ENCODE measurements around the gene HAL.

The HAL gene, protein sequence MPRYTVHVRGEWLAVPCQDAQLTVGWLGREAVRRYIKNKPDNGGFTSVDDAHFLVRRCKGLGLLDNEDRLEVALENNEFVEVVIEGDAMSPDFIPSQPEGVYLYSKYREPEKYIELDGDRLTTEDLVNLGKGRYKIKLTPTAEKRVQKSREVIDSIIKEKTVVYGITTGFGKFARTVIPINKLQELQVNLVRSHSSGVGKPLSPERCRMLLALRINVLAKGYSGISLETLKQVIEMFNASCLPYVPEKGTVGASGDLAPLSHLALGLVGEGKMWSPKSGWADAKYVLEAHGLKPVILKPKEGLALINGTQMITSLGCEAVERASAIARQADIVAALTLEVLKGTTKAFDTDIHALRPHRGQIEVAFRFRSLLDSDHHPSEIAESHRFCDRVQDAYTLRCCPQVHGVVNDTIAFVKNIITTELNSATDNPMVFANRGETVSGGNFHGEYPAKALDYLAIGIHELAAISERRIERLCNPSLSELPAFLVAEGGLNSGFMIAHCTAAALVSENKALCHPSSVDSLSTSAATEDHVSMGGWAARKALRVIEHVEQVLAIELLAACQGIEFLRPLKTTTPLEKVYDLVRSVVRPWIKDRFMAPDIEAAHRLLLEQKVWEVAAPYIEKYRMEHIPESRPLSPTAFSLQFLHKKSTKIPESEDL

DNA sequence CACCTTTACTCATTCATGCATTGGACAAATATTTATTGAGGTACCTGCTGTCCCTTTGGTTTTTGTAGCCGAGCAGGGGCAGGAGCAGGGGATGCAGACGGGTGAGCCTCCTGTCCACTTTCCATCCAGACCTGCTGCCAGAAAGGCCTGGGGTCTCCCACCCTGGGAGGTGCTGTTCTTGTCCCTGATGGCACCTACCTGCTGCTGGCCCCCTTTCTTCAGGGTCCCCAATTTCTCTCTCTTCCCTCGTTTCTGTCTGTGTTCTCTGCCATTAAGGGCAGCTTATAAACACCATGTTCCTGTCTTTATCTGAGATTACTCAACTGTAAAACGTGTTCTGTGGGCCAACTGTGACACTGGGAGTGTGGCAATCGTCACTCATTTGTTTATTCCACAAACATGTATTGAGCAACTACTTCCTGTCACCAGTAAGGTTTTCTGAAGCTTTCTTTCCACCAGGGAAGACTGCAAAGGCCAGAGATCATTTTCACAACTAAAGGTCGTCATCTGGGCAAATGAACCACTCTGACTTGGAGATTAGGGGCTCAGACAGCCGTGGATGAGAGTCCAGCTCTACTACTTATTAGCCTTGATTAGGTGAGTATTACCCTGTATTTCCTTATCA lies at the start of gene HAL:
Gene HAL (minus strand): TSS at position 311 of the 625 bp plus-strand sequence. CDS start 434 bp downstream, outside the sequence.
- DNase-seq, result peak in 1 of 2 experiments; percentile 3

DNA sequence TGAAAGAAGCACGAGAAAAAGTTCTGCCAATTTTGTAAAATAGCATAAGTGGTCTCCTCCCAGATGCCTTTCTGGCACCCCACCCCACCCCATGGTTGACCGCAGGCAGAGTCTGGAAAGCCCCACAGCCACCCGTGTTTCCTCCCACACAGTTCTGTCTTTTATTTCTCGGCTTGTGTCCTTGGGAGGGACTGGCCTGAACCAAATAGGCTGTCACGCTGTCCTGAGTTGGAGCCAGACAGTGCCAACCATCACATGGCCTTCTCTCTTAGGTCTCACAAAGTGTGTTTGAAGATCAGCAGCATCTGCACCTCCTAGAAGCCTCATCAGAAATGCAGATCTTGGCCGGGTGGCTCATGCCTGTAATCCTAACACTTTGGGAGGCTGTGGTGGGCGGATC lies 49.4 kb upstream of the HAL start:
- DNase-seq, result no peak

DNA sequence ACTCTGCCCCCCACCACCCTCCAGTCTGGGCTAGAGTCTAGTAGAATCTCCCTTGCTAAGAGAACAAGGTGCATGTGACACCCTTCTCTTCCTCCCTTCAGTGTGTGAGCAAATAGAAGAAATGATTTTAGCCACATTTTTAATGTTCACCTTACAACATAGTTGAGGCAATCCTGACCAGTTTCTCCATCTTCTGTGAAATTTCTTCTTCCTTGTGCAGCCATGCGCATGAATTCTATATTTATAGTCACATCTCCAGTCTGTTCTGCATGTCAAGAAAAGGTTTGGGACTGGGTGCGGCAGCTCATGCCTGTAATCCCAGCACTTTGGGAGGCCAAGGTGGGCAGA lies 48.8 kb upstream of the HAL start:
- no peak for DNase-seq

DNA sequence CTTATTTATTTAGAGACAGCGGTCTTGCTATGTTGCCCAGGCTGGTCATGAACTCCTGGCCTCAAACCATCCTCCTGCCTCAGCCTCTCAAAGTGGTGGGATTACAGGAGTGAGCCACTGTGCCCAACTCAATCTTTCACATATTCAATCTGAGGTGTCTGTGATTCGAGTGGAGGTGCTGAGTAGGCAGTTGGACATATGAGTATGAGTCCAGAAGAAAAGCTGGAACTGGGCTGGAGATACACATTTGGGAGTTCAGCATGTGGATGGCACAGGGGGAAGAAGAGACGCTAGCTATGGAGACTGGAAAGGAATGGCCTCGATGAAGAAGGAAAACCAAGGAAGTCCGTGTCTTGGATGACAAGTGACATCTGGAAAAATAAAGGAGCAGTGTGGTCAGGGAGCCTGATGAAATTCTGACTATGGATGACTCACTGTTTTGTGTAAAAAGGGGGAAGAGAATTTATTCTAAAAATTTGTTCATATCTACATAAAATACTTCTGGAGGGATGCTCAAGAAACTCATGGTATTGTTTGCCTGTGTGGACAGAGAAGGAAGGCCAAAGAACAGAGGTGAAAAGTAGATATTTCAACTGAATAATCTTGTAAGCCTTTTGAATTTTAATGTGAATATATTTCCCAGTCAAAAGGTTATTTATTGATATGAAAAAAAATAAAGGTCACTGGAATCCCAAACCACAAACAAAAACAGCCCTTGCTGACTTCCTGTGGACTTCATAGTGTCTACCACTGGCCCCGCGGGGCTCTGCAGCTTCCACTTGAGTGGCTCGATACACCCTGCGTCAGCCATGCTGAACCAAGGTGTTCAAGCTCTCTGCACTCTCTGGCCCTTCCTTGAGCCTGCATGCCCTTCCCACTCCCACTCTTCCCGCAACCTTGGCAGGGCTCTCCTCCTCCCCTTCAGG lies 48.1 kb upstream of the HAL start:
- no peak for DNase-seq

DNA sequence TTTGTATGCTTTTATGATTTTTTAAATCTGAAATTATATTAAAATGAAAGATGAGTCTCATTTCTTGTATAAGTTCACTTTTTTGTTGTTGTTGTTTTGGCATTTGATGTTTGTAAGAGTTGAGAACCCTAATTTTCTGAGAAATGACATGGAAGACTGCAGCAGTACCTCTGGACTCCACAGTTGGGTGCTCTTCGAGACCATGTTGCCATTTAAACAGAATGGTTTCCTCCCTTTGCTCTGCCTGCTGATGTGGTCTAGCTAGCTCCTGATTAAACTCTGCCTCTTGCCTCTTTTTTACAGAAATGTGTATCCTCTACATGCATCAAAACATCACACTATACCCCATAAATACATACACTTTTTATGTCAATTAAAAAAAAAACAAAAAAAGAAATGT lies 45.0 kb upstream of the HAL start:
- DNase-seq, result no peak

DNA sequence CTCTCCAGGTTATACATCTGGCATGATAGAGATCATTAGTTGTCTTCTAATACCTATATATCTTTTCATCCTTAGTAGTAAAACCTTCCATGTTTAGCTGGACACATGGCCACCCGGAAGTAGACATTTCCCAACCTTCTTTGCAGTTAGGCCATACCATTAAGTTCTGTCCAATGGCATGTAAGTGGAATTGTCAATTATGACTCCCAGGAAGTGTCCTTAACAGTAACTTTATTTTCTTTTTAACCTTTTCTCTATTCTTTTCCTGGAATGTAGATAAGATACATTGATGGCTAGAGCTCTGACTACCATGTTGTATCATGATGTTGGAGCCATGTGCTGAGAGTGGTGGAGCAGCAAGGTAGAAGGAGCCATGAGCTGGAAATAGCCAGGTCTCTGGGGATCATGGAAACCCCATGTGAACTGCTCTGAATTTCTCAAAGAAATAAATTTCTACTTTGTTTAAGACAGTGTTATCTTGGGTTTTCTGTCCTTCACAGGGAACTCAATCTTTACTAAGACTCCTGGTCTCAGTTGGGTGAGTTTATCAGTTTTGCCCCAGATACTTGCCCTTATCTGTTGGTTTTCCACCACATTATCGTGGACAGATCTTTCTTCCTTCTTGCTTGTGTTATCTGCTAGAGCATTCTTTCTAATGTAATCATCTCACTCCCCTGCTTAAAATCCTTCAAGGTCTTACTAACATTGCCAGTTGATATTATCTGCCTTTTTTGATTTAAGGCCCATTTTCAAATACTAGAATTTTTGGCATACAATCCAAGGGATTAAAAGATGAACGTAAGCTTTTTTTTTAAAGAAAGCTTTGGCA lies 44.4 kb upstream of the HAL start:
- no peak for DNase-seq

DNA sequence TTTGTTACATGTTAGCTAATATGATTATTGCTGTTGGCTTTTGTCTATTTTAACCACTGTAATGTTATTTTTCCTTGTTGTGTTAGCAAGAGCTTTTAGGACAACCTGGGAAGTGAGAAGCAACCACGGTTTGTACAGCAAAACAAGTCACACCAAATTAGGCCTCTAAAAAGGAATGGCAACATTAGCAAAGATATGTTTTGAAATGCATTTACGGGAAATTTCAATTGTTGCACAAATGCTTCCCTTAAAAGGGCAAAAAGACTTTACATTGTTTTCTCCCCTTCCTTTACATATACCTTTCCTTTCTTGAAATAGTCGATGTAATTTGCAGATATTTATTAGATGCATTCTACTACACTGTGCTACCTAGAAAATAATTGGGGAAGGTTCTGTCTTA lies 43.4 kb upstream of the HAL start:
- DNase-seq, result no peak

DNA sequence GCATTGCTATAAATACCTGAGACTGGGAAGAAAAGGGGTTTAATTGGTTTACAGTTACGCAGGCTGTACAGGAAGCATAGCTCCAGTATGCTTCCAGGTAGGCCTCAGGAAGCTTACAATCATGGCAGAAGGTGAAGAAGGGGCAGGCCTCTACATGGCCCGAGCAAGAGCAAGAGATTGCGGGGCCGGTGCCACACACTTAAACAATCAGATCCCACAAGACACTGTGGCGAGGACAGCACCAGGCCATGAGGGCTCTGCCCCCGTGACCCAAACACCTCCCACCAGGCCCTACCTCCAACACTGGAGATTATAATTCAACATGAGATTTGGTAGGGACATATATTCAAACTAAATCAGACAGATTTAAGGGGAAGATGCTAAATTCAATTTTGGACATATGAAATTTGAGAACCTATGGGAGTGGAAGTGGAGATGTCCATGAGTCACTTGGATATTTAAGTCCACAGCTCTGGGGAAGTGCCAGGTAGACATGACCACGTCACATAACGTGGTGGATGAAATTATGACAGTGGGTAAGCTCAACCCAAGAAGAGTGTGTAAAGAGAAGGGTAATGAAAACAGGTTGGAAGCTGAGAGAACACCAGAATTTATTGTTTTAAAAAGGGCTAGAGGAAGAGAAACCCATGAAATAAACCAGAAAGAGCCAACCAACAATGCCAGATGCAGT lies 40.8 kb upstream of the HAL start:
- DNase-seq, result no peak

DNA sequence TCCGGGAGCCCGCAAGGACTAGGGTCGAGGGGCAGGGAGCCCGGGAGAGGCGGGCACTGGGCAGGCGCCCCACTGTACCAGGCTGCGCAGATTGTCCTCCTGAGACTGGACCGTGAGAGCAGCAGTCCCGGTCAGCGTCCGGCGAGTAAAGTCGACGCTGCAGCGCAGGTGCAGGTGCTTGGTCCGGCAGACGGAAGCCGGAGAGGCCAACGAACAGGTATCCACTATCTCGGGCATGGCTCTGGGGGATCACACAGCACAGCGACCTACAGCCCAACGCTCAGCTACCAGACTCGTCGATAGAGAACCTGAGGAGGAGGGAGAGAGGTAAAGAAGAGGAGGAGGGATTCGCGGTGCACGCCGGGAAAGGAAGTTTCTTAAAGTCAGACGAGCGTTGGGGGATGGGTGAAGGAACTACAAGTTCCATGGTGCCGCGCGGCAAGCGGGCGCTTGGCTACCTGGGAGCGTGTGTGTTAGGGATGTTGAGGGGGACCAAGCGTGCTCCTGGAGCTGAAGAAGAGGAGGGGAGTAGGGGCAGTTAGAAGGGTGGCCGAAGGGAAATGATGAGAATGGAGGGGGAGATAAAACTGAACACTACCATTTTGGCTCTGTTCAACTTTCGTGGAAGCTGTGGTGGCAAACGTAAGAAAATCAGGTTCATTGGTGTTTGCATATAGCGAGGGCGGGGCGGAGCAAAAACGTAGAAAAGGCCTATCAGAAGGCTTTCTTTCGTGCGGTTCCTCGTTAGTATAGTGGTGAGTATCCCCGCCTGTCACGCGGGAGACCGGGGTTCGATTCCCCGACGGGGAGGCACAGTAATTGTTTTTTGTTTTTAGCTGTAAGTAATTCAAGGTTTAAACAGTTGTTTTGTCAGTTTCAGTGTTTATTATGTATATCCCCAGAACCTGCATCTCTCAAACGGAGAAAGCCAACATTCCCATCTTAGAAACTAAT lies 39.4 kb upstream of the HAL start, which contains the start of gene LTA4H:
Gene LTA4H (minus strand): TSS at position 305 of the 954 bp plus-strand sequence. CDS start 68 bp downstream, at position 237.
- peak; percentile 99 to 100 for DNase-seq

DNA sequence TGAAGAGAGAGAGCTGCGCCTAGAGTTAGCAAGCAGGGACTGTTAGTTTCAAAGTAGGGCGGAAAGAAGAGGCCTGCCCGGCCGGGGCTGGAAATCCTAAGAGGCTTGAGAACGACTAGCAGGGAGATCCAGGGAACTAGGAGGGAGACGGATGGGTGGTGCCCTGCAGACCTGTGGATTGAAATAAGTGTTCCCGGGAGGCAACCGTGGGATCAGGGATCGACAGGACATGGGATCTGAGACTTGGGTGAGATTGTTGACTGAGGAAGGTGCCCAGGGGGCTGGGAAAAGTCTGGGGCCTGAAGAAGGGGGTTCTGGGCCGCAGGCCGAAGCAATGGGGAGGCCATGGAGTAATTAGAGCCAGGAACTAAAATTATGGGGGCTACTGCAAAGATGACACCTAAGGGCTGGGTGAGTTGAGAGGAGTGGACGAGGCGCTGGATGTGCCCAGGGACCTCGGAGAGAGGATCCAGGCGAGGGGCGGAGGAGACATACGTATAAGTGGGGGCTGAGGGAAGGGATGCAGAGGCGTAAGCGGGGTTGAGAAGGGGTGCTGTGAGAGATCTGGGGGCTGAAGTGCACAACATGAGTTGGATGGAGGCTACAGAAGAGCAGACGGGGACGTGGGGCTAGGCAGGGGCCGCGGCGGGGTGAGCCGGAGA lies 38.6 kb upstream of the HAL start:
- DNase-seq, result peak; percentile 10 to 22

DNA sequence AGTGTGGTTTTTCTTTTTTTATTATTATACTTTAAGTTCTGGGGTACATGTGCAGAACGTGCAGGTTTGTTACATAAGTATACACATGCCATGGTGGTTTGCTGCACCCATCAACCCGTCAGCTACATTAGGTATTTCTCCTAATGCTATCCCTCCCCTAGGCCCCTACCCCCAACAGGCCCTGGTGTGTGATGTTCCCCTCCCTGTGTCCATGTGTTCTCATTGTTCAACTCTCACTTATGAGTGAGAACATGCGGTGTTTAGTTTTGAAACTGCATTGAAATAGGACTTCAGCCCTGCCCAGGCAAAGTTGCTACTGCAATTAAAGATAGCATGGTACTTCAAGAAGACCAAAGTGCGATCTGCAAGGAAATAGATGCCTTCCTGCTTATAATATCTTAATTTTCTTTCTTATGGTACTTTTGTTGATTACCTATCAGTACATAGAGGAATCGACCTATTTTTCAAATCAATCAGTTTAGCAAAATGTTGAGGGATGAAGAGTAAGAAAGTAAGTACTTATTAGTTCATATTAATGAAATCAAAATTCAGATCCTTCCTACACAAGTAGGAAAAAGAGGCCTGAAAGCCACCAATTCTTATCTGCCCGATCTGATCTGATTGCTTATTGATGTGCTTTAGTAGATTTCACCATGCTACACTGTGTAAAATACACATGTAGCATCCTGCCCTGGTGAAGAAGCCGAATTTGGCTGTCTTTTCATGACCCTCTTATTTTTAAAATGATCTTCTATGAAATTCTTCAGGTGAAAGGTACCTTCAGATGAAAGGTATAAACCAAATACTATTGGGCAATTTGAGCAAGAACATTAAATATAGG lies 37.6 kb upstream of the HAL start:
- DNase-seq, result no peak

DNA sequence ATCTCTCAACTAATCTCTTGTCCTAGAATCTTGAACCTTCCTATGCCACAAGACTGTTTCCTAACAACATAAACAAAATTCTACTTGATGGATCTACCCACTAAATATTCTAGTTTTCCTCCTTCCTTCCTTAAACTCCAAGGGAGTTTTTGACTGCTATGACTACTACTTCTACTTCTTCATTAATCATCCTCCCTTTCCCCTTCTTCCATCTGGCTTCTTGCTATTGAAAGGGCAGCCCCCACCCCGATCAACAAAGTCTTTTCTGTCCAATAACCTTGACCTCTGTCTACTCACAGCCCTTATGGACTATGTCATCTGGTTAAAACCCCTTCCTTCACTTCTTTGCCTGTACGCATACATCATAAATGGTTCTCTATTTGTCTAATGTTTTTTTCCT lies 33.7 kb upstream of the HAL start:
- DNase-seq, result no peak

DNA sequence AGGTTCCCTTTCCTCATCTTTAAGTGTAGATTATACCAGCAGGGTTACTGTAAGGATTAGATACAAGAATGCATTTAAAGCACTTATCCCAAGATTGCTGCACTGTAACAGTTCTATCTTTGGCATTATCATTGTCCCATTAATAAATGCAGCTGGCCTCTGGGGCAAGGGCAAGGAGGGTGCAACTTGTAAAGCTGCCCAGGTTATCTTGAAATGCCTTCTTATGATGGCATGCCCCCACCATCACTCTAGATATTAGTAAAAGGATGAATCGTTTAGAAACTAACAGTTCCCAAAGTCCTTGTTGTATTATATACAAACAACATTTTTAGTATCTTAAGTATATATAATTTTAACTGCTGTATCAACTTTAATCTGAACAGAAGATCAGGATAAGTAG lies 32.4 kb upstream of the HAL start:
- no peak for DNase-seq

DNA sequence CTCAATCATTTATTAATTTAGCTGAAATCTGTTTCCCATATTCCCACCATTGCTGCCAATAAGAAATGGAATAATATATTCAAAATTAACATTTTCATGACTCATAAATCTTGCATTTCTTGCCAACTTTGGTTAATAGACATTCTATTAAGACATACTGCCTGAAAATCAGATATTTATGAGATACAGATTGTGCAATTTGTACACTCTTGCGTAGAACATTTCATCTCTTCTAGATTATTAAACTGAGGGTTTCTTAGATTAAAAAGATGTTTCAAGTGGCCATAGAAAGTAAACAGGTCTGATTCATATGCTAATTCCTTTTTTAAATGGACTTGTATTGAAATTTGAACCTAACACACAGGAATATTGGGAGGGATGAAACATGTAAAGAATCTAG lies 30.2 kb upstream of the HAL start:
- no peak for DNase-seq

DNA sequence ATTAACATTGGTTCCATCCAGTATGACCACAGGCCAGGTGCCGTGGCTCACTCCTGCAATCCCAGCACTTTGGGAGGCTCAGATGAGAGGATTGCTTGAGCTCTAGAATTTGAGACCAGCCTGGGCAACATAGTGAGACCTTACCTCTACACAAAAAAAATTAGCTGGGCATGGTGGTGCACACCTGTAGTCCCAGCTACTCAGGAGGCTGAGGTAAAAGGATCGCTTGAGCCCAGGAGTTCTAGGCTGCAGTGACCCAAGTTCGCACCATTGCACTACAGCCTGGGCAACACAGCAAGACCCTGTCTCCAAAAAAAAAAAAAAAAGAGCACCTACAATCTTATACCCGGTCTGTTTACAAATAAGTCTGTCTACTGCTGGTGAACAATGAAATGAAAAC lies 29.4 kb upstream of the HAL start:
- no peak for DNase-seq

DNA sequence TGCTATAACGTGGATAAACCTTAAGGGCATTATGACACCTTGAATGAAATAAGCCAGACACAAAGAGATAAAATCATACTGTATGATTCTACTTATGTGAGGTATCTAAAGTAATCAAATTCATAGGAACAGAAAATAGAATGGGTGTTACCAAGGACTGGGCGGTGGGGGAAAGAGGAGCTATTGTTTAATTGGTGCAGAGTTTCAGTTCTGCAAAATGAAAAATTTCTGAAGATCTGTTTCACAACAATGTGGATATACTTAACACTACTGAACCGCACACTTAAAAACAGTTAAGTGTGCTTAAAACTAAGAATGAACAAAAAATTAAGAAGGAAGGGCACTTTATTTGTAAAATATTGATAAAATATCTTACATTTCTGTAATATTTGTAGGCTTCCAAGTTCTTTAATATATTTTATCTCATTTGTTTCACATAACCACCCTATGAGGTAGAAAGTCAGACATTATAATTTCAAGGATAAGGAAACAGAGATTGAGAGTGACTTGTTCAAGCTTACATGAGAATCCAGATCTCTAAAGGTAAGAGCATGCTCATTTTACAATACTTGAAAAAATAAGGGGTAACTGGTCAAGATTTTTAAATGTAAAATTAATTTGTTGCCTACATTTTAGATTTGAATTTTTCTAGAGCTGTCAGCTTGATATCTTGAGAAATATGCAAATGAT lies 24.3 kb upstream of the HAL start:
- DNase-seq, result no peak

DNA sequence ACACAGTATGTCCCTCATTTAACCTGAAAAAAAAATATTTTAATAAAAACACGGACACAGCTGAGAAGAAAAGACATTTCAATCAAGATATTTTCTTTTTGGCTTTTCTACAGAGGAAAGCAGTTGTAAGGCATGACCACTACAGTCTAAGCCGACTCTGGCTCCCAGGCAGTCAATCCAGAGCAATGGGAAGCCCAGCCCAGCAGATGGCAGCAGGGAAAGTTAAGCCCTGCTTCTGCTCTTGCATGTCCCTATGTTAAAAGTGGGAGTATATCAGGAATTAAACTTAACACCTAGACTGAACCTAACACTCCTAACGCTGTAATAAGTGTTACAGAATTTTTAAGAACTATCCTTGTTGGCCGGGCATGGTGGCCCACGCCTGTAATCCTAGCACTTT lies 19.5 kb upstream of the HAL start:
- no peak for DNase-seq
